Activated B cell treated with CpG ODN at 0.5 μM for 24 hours (primary cell): ENCODE measurements around the gene ZNF593. TPM values are rescaled to one million over a fixed set of nuclear protein-coding genes. Genes with fewer than 3 reads are reported as not detected.

ENCODE experiments used
- ATAC-seq: fragments of 200-7000 bp; cut with Tn5 transposase; one replicate; pipeline ENCODE4 v1.10.0; 2021; ENCODE audit warnings: low read depth, mild to moderate bottlenecking, moderate library complexity
- CTCF ChIA-PET: fragments of 350-600 bp; sonication (Branson Sonifier 250); formaldehyde crosslinking; loops from one replicate; lab custom pipeline; 2021; ENCODE audit warnings: antibody characterized with exemption; lab: Charles Lee
- POLR2A ChIA-PET: fragments of 350-600 bp; sonication (Branson Sonifier 250); formaldehyde crosslinking; loops from one replicate; lab custom pipeline; 2021; ENCODE audit warnings: antibody characterized with exemption; lab: Charles Lee
- DNase-seq: peaks from one replicate; pipeline ENCODE4 v3.0.0; 2022
- H3K27ac Mint-ChIP-seq: one replicate; pipeline ENCODE4 v1.8.0; 2020; ENCODE audit warnings: mixed read lengths
- H3K27me3 Mint-ChIP-seq: one replicate; pipeline ENCODE4 v1.8.0; 2021; ENCODE audit warnings: mixed read lengths
- H3K36me3 Mint-ChIP-seq: one replicate; pipeline ENCODE4 v1.8.0; 2021; ENCODE audit warnings: low read depth, mixed read lengths
- H3K4me1 Mint-ChIP-seq: one replicate; pipeline ENCODE4 v1.8.0; 2021; ENCODE audit warnings: mixed read lengths
- H3K4me3 Mint-ChIP-seq: one replicate; pipeline ENCODE4 v1.8.0; 2020; ENCODE audit warnings: mild to moderate bottlenecking, mixed read lengths
- H3K9me3 Mint-ChIP-seq: one replicate; pipeline ENCODE4 v1.8.0; 2020; ENCODE audit warnings: mixed read lengths
- CTCF ChIP-seq: fragments of 200-600 bp; IDR thresholded peaks from one replicate; pipeline ENCODE4 v1.8.0; 2022; ENCODE audit warnings: antibody characterized with exemption, mild to moderate bottlenecking
- intact Hi-C: fragments of 100-400 bp; cut with micrococcal nuclease; formaldehyde crosslinking; loops from one replicate; pipeline ENCODE4 v1.15.1; 2024
- total RNA-seq: library from RNA; stranded (reverse); gene quantifications from 2 replicates; pipeline ENCODE4 v1.2.3, GENCODE V29; 2022

The ZNF593 gene
- total RNA-seq, 1 donor from 2014 or later, result 36.0 TPM

DNA sequence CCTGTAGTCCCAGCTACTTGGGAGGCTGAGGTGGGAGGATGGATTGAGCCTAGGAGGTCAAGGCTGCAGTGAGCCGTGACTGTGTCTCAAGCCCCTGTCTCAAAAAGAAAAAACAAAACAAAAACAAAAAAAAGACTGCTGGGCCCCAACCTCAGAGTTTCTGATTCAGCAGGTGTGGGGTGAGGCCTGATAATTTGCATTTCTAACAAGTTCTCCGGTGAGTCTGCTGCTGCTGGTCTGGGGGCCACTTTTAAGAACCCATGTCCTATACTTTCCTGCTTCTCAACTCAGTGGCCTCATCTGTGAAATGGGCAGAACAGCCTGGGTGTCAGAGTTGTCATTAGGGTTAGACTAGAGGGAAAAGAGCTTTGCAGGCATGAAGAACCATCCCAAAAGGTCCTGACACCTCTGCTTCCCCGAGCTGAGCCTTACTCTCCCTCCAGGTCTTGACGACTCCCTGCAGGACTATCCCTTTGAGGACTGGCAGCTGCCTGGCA, 10.3 kb downstream of the ZNF593 start:
- H3K27me3 Mint-ChIP-seq, result no peaks in the 10 kb centered on the region
- no peaks in the 10 kb centered on the region for H3K9me3 Mint-ChIP-seq
- CTCF ChIA-PET, result no interaction called here
- no peak for TF ChIP-seq CTCF
- POLR2A ChIA-PET, result no interaction called here
- H3K27ac Mint-ChIP-seq, result no peak overlapping the region
- ATAC-seq (no peak), DNase-seq (no peak)
- intact Hi-C loops, result no loop called here
- H3K4me1 Mint-ChIP-seq, result no peaks in the 10 kb centered on the region
- H3K4me3 Mint-ChIP-seq, result no peak overlapping the region
- no peaks in the 10 kb centered on the region for H3K36me3 Mint-ChIP-seq

DNA sequence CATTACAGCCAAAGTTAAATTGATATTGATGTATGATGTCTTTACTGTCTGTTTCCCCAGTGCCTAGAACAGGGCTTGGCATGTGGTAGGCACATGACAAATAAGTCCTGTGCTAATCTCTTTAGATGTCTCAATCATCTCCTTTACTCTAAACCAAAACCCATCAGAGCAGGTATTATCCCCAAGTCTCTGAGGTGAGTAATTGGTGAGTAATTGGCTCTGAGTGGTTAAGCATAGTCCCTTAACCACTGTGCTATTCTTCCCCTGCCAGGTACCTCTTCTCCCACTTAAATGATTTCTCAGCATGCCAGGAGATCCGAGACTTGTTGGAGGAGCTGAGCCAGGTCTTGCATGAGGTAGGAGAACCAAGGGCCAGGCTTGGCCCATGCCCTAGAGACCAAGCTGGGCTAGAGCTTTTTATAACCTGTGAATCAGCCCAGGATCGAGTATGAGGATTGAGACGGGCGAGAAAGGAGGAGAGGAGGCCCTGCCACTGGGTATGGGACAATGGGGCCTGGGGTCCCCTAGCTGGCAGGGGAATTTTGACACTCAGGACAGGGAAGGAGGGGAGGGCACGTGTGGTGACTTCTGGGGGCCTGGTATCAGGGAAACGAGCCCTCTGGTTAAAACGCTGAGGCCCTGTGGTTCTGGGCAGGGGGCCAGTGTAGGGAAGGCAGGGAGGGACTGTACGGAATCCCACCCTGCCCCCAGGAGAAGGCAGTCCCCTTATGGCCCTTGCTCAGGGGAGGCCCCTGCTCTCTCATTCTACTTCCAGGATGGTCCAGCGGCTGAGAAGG, 12.1 kb downstream of the ZNF593 start:
- POLR2A ChIA-PET, result no interaction called here
- H3K27me3 Mint-ChIP-seq, result no peaks in the 10 kb centered on the region

DNA sequence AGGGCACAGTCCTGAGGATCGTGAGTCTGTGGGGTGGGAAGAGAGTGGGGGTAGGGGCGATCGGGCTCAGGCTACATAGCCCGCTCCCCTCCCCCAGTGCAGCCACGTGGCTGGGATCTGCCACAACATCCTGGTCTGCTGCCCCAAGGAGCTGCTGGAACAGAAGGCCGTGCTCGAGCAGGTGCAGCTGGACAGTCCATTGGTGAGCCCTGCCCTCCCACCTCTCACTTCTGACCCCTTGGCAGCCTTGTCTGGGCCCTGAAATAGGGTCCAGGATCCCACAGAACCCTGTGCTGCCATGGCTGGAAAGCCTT, 12.6 kb downstream of the ZNF593 start:
- no peaks in the 10 kb centered on the region for H3K27me3 Mint-ChIP-seq
- no peak for TF ChIP-seq CTCF
- H3K4me3 Mint-ChIP-seq, result no peak overlapping the region
- DNase-seq, result no peak
- no peaks in the 10 kb centered on the region for H3K9me3 Mint-ChIP-seq
- H3K4me1 Mint-ChIP-seq, result no peaks in the 10 kb centered on the region
- H3K36me3 Mint-ChIP-seq, result no peaks in the 10 kb centered on the region
- no peak overlapping the region for H3K27ac Mint-ChIP-seq
- ChIA-PET CTCF (no interaction called here), POLR2A (no interaction called here)
- intact Hi-C loops, result no loop called here
- ATAC-seq, result no peak

More for the DNA sequence above, 12.1 kb downstream of the ZNF593 start:
- TF ChIP-seq CTCF, result no peak
- Mint-ChIP-seq H3K4me3 (no peak overlapping the region), H3K36me3 (no peaks in the 10 kb centered on the region), H3K4me1 (no peaks in the 10 kb centered on the region), H3K9me3 (no peaks in the 10 kb centered on the region), H3K27ac (no peak overlapping the region)
- ATAC-seq, result no peak
- intact Hi-C loops, result no loop called here
- DNase-seq, result no peak
- CTCF ChIA-PET, result no interaction called here

- Mint-ChIP-seq H3K9me3 (no peaks in the 10 kb centered on the region), H3K27ac (no peak overlapping the region), H3K4me3 (no peak overlapping the region), H3K36me3 (no peaks in the 10 kb centered on the region), H3K4me1 (no peaks in the 10 kb centered on the region), H3K27me3 (no peaks in the 10 kb centered on the region)
- ChIA-PET CTCF (no interaction called here), POLR2A (no interaction called here)
- intact Hi-C loops, result no loop called here
- DNase-seq (no peak), ATAC-seq (no peak)
- no peak for TF ChIP-seq CTCF
These were observed 14.4 kb downstream of the ZNF593 start for GRCh38 chr1:26184086-26184485.

DNA sequence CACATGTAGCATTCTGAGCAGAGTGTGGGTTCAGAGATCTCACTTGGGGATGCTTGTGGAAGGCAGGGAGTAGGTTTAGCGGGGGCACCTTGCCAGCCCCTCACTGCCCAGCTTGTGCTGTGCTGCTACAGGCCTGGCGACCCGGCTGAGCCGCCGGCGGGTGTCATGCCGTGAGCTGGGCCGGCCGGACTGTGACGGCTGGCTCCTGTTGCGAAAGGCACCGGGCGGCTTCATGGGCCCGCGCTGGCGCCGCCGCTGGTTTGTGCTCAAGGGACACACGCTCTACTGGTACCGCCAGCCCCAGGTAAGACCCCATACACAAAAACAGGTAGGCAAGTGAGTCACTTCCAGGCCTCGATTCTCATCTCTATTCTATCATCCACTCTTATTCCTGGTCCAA, 15.2 kb downstream of the ZNF593 start:
- no peak for TF ChIP-seq CTCF
- DNase-seq (no peak), ATAC-seq (no peak)
- Mint-ChIP-seq H3K9me3 (no peaks in the 10 kb centered on the region), H3K27me3 (no peaks in the 10 kb centered on the region), H3K27ac (no peak overlapping the region), H3K4me1 (no peaks in the 10 kb centered on the region), H3K4me3 (no peak overlapping the region), H3K36me3 (no peaks in the 10 kb centered on the region)
- CTCF ChIA-PET, result no interaction called here
- intact Hi-C loops, result no loop called here
- POLR2A ChIA-PET, result no interaction called here
